HTR-8/SVneo (cell line): ENCODE results near the gene OR6A2.
"Not testable (repeated sequence)": the region's sequence is repeated elsewhere in the genome, so short reads cannot be mapped to it uniquely, and the experiment has no call there.

Source experiments
- DNase-seq: peaks from one replicate; pipeline ENCODE4 v3.0.0; 2011; ENCODE audit warnings: low spot score, mixed read lengths; ENCODE audit not compliant: insufficient read length
- FAIRE-seq: peaks from 2 replicates; lab custom pipeline; 2011; peaks lifted over from hg19 to GRCh38; lab: Jason Lieb, UNC

The OR6A2 gene

GRCh38 chr11:6799402-6799801 is at the start of gene OR6A2:
Gene OR6A2 (minus strand): TSS chr11:6799689. CDS start chr11:6795708, 3,981 bp downstream.
- FAIRE-seq (no peak), DNase-seq (no peak)

- FAIRE-seq (no peak), DNase-seq (no peak)
Observed at GRCh38 chr11:6845383-6845782, 45.9 kb upstream of the OR6A2 start, which contains the start of gene OR10A5. Gene OR10A5 (plus strand): TSS chr11:6845683. CDS start chr11:6845683, 0 bp downstream.

- no peak for DNase-seq
- FAIRE-seq = peak; percentile 33
Observed at GRCh38 chr11:6844356-6844755, 44.9 kb upstream of the OR6A2 start.

- no peak for DNase-seq
- FAIRE-seq = no peak
Observed at GRCh38 chr11:6843670-6844069, 44.2 kb upstream of the OR6A2 start.

GRCh38 chr11:6841694-6842093 is 42.2 kb upstream of the OR6A2 start:
- DNase-seq (no peak), FAIRE-seq (no peak)

- no peak for FAIRE-seq
- DNase-seq = no peak
Observed at GRCh38 chr11:6834021-6834420, 34.5 kb upstream of the OR6A2 start.

- FAIRE-seq (no peak), DNase-seq (no peak)
Observed at GRCh38 chr11:6833356-6833755, 33.9 kb upstream of the OR6A2 start.

- FAIRE-seq (no peak), DNase-seq (no peak)
Observed at GRCh38 chr11:6828103-6828502, 28.6 kb upstream of the OR6A2 start.

- FAIRE-seq (no peak), DNase-seq (no peak)
Observed at GRCh38 chr11:6825231-6825744, 25.8 kb upstream of the OR6A2 start.

- FAIRE-seq (no peak), DNase-seq (no peak)
Observed at GRCh38 chr11:6824136-6824823, 24.8 kb upstream of the OR6A2 start.

GRCh38 chr11:6818967-6819366 is 19.5 kb upstream of the OR6A2 start:
- FAIRE-seq = no peak
- no peak for DNase-seq

GRCh38 chr11:6817694-6818093 is 18.2 kb upstream of the OR6A2 start:
- no peak for FAIRE-seq
- no peak for DNase-seq

GRCh38 chr11:6813656-6814055 is 14.2 kb upstream of the OR6A2 start:
- FAIRE-seq (no peak), DNase-seq (no peak)

- FAIRE-seq (no peak), DNase-seq (peak; percentile 23)
Observed at GRCh38 chr11:6812390-6813005, 13.0 kb upstream of the OR6A2 start.

- FAIRE-seq, DNase-seq: not testable (repeated sequence)
Observed at GRCh38 chr11:6801075-6801474, 1.6 kb upstream of the OR6A2 start.

GRCh38 chr11:6794639-6795038 is 4.8 kb downstream of the OR6A2 start:
- FAIRE-seq (no peak), DNase-seq (no peak)

- no peak for FAIRE-seq
- no peak for DNase-seq
Observed at GRCh38 chr11:6790546-6790945, 8.9 kb downstream of the OR6A2 start.

- FAIRE-seq = no peak
- no peak for DNase-seq
Observed at GRCh38 chr11:6782720-6783119, 16.8 kb downstream of the OR6A2 start, which contains the start of gene OR2AG1. Gene OR2AG1 (plus strand): TSS chr11:6783020. CDS start chr11:6785038, 2,018 bp downstream.

GRCh38 chr11:6780829-6781228 is 18.7 kb downstream of the OR6A2 start:
- FAIRE-seq (no peak), DNase-seq (no peak)

GRCh38 chr11:6778518-6778917 is 21.0 kb downstream of the OR6A2 start:
- no peak for FAIRE-seq
- DNase-seq = no peak
